Measurements from ENCODE around the gene PNMA6F. TPM values are rescaled to one million over a fixed set of nuclear protein-coding genes. Genes with fewer than 3 reads are reported as not detected.

PNMA6F gene
- total and polyA plus RNA-seq, 7 donors: not detected

DNA sequence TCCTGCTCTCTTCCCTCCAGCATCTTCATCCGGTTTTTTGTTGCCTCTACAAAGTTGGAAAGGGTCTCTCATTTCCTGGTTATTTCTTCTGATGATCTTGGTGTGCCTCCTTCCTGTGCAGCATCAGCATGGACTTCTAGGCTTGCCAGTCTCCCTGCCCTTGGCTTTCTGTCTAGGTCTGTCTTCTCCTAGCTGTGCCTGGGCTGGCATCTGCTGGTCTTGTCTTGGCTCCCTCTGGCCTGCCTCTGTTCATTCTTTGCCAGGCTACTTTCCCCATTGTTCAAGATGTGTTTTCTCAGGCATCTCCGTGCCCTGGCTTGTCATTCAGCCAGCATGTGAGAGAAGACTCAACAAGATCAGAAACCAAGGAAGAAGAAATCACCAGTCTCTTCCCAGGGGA, 22.1 kb upstream of the PNMA6F start:
- WGBS, 3 donors: 56 to 89% (median 62%) methylated on average over 2 of the region's 2 CpGs
- ATAC-seq: no peak
- H3K27ac ChIP-seq: no peak overlapping the region
- no peaks in the 10 kb centered on the region for H3K4me1 ChIP-seq
- H3K36me3 ChIP-seq (ENCODE audit: insufficient read depth in 1 of 2, low read depth in 1 of 2): peaks cover 5 to 26% of the 10 kb centered on the region in 2 donors
- H3K9me3 ChIP-seq: no peaks in the 10 kb centered on the region
- intact Hi-C loops (cut with DNase I): no loop called here
- H3K4me3 ChIP-seq: no peak overlapping the region
- TF ChIP-seq, protein P1, sequence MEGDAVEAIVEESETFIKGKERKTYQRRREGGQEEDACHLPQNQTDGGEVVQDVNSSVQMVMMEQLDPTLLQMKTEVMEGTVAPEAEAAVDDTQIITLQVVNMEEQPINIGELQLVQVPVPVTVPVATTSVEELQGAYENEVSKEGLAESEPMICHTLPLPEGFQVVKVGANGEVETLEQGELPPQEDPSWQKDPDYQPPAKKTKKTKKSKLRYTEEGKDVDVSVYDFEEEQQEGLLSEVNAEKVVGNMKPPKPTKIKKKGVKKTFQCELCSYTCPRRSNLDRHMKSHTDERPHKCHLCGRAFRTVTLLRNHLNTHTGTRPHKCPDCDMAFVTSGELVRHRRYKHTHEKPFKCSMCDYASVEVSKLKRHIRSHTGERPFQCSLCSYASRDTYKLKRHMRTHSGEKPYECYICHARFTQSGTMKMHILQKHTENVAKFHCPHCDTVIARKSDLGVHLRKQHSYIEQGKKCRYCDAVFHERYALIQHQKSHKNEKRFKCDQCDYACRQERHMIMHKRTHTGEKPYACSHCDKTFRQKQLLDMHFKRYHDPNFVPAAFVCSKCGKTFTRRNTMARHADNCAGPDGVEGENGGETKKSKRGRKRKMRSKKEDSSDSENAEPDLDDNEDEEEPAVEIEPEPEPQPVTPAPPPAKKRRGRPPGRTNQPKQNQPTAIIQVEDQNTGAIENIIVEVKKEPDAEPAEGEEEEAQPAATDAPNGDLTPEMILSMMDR (IDR thresholded peaks at IDR 0.05): no peak
- no peaks in the 10 kb centered on the region for H3K27me3 ChIP-seq (ENCODE audit: insufficient read depth in 3 of 3, low read length in 2 of 3)
- DNase-seq: no peak

DNA sequence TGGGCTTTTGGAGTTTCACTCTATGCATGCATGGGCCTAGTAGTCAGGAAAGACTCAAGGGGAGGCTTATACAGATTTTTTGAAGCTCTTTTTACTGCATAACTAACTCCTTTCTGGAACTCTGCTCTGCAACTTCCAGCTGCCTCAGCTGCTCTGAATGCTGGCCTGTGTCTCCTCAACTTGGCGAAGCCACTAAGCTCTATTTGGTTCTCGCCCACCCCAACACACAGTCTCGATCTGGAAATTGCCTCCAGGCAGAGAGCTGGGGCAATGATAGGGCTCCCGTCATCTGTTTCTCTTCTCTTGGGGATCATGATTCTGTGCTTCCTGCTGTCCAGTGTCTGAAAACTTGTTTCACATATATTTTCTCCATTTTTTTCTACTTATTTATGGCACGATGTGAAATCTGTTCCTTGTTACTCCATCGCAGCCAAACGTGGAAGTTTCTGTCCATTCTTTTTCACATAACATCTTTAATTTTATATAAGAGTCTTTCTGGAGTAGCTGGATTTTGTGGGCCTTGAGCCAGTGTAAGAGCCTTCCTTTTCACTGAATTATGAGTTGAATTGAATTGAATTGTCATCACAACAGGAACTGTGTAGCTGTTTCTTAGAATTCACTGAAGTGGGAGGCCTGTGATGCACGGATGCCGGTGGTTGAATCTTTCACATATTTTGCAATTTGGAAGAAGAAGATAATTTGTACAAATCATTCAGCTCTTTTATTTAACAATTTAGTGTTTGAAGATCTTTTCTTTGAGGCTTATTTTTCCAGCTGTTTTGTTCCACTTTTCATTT, 21.4 kb upstream of the PNMA6F start:
- Histone ChIP-seq H3K27me3 (ENCODE audit: insufficient read depth in 3 of 3, low read length in 2 of 3) (no peaks in the 10 kb centered on the region), H3K36me3 (ENCODE audit: insufficient read depth in 1 of 2, low read depth in 1 of 2) (peaks cover 5 to 21% of the 10 kb centered on the region in 2 donors), H3K4me1 (peaks cover under 1% of the 10 kb centered on the region), H3K27ac (no peak overlapping the region), H3K9me3 (no peaks in the 10 kb centered on the region), H3K4me3 (no peak overlapping the region)
- 56 to 70% (median 64%) methylated on average over 9 of the region's 9 CpGs for WGBS, 3 donors
- TF ChIP-seq, protein P1 (IDR thresholded peaks at IDR 0.05): no peak
- no peak for DNase-seq
- ATAC-seq: no peak
- intact Hi-C loops (cut with DNase I): no loop called here

DNA sequence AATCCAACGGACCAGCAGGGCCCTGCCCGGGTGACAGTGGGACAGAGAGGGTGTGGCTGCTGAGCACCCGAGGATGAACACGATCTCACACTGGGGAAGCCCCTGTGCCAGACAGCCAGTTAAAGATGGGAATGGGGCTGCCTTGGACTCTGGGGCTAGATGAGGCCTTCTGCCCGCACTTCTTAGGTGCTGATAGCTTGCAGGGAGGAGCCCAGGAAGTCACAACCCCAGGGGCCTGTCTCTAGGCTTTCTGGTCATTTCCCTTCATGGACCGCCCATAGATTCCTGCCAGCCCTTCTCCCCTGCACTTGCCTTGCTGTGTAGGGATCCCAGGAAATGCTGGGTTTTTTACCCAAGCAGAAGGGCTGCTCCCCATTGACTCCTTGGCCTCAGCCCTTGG, 18.5 kb upstream of the PNMA6F start:
- TF ChIP-seq, protein P1 (IDR thresholded peaks at IDR 0.05): no peak
- 78 to 95% (median 87%) methylated on average over 6 of the region's 6 CpGs for WGBS, 3 donors
- H3K4me3 ChIP-seq: no peak overlapping the region
- H3K4me1 ChIP-seq: peaks cover 4% of the 10 kb centered on the region
- no peaks in the 10 kb centered on the region for H3K27me3 ChIP-seq (ENCODE audit: insufficient read depth in 3 of 3, low read length in 2 of 3)
- no peaks in the 10 kb centered on the region for H3K9me3 ChIP-seq
- intact Hi-C loops (cut with DNase I): no loop called here
- ATAC-seq (no peak), DNase-seq (no peak)
- H3K36me3 ChIP-seq (ENCODE audit: insufficient read depth in 1 of 2, low read depth in 1 of 2): peaks cover 0 to 1% of the 10 kb centered on the region in 2 donors
- no peak overlapping the region for H3K27ac ChIP-seq

DNA sequence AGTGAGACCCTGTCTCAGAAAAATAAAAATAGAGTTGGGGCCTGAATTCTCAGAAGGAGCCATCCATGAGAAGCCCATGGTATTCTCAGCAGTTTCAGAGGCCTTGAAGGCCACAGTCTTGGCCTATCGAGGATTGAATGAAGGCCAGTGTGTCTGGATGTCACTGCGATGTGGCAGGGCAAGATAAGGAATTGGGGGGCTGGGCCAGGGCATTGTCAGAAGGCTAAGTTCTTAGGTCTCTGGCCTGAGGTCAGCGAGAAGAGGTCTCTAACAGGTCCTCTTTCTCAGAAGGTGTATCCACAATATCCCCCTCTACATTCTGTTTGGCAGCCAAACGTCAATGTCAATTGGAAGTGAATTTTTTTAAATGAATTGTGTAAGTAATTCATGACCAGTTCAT, 18.1 kb upstream of the PNMA6F start:
- Histone ChIP-seq H3K36me3 (ENCODE audit: insufficient read depth in 1 of 2, low read depth in 1 of 2) (no peaks in the 10 kb centered on the region), H3K4me3 (no peak overlapping the region), H3K27me3 (ENCODE audit: insufficient read depth in 3 of 3, low read length in 2 of 3) (no peaks in the 10 kb centered on the region), H3K4me1 (peaks cover 4% of the 10 kb centered on the region), H3K9me3 (no peaks in the 10 kb centered on the region), H3K27ac (no peak overlapping the region)
- ATAC-seq (no peak), DNase-seq (no peak)
- WGBS, 3 donors: 80 to 95% (median 86%) methylated on average over 4 of the region's 4 CpGs
- intact Hi-C loops (cut with DNase I): no loop called here
- TF ChIP-seq, protein P1 (IDR thresholded peaks at IDR 0.05): no peak

DNA sequence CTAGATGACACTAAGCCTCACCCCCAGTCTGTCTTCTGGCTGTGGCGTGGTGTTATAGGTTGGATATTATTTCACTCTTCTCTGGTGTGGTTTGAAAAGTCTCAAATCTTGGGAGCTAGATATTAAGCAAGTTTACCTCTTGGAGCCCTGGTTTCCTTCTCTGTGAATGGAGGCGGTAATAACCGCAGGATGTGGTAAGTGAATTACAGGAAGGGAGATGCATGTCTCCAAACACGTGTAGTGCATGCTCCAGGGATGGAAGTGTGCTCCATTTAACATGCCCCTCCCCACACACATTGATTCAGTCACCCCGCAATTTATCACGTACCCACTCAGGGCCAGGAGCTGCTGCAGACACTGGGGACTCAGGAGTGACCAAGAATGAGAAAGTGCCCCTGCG, 17.3 kb upstream of the PNMA6F start:
- WGBS, 3 donors: 79 to 85% (median 79%) methylated on average over 7 of the region's 7 CpGs
- Histone ChIP-seq H3K9me3 (no peaks in the 10 kb centered on the region), H3K27me3 (ENCODE audit: insufficient read depth in 3 of 3, low read length in 2 of 3) (no peaks in the 10 kb centered on the region), H3K27ac (no peak overlapping the region), H3K4me1 (peaks cover 4% of the 10 kb centered on the region), H3K36me3 (ENCODE audit: insufficient read depth in 1 of 2, low read depth in 1 of 2) (no peaks in the 10 kb centered on the region), H3K4me3 (no peak overlapping the region)
- no peak for ATAC-seq
- TF ChIP-seq, protein P1 (IDR thresholded peaks at IDR 0.05): no peak
- intact Hi-C loops (cut with DNase I): no loop called here
- no peak for DNase-seq

All from psoas muscle (tissue), 8 donors.